Esophagus muscularis mucosa (tissue), 4 donors: Measurements from ENCODE around the gene CENPP. TPM values are rescaled to one million over a fixed set of nuclear protein-coding genes. Genes with fewer than 3 reads are reported as not detected.
A peak's percentile ranks its signal among the peaks of the same experiment; 100 is the strongest.

Experiments used
- DNase-seq: peaks from one replicate; pipeline ENCODE4 v3.0.0-alpha.2; 2017; ENCODE audit errors: extremely low spot score
- H3K27ac ChIP-seq, 4 donors: fragments of 200-600 bp; sonication (generic); replicated peaks in 1 of 4; 1 replicate in 3 of 4; 2 replicates in 1 of 4; pipeline ENCODE4 v1.5.1; 2016 to 2019; ENCODE audit warnings: mild to moderate bottlenecking in 1 of 4
- H3K27me3 ChIP-seq, 4 donors: fragments of 200-600 bp; sonication (generic); one replicate each; pipeline versions ENCODE4 v1.5.1 to v1.6.0; 2016 to 2019
- H3K36me3 ChIP-seq, 4 donors: fragments of 200-600 bp; sonication (generic); one replicate each; pipeline ENCODE4 v1.5.1; 2016 to 2019
- H3K4me1 ChIP-seq, 4 donors: fragments of 200-600 bp; sonication (generic); one replicate each; pipeline ENCODE4 v1.5.1; 2016 to 2019
- H3K4me3 ChIP-seq, 4 donors: fragments of 200-600 bp; sonication (generic); 1 replicate in 2 of 4; 2 replicates in 2 of 4; pipeline ENCODE4 v1.5.1; 2016 to 2019; ENCODE audit warnings: mild to moderate bottlenecking in 4 of 4, moderate library complexity in 1 of 4
- H3K9me3 ChIP-seq, 4 donors: fragments of 200-600 bp; sonication (generic); 1 replicate in 3 of 4; 2 replicates in 1 of 4; pipeline ENCODE4 v1.5.1; 2016 to 2019
- EP300 ChIP-seq: sonication (generic); formaldehyde crosslinking; IDR thresholded peaks from one replicate; pipeline ENCODE4 v1.6.1; 2017; ENCODE audit warnings: antibody characterized with exemption
- POLR2A ChIP-seq: fragments of 450-650 bp; IDR thresholded peaks from one replicate; pipeline ENCODE4 v1.6.1; 2017; ENCODE audit warnings: antibody characterized with exemption, moderate library complexity, mild to moderate bottlenecking, low read depth
- POLR2AphosphoS5 ChIP-seq, 2 donors: sonication (generic); formaldehyde crosslinking; IDR thresholded peaks; one replicate each; pipeline ENCODE4 v1.6.1; 2017; ENCODE audit warnings: antibody characterized with exemption in 2 of 2
- WGBS: methylation state at CpG from one replicate; pipeline ENCODE4 v1.1.5; 2018; 5-methylcytosine and 5-hydroxymethylcytosine counted together
- intact Hi-C: fragments of 100-400 bp; cut with DNase I; formaldehyde crosslinking; loops from one replicate; pipeline ENCODE4 v1.15.1; 2023
- total RNA-seq, 4 donors: library from RNA; depleted of rRNA; stranded (reverse); fragments of >200 nt; gene quantifications; one replicate each; pipeline versions ENCODE4 v1.1.0 to v1.2.1, GENCODE V29; 2016
- TF ChIP-seq, protein P1 (sequence below), 3 experiments: fragments of 200-600 bp in 2 of 3; fragments of 450-650 bp in 1 of 3; sonication (generic) in 2 of 3; IDR thresholded peaks; one replicate each; pipeline ENCODE4 v1.5.1; 2017 to 2019; ENCODE audit warnings: antibody characterized with exemption in 3 of 3, mild to moderate bottlenecking in 2 of 3, moderate library complexity in 1 of 3

The CENPP gene
- total RNA-seq, 4 donors from 2014 or later, result 1.0 to 5.8 (median 2.0) TPM

DNA sequence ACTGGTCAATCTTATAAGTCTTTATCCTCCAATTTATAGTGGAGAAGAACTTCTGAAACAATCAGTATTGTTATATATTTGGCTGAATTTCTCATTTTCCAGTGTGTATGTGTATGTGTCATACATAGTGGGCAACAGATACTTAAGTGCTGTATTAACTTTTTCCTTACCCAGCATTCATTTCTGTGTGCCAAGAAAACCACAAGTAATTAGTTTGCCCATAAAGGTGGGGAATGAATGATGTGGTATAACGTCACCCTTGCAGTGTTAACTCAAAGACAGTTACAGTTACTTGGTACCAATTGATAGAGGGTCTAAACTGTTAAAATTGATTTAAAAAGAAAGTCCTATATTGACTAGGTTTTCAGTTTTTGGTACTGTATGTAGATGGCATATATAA, 76.6 kb downstream of the CENPP start:
- peak overlapping the region in 3 of 4 donors; percentile 34 to 62 (median 35) for H3K27ac ChIP-seq
- no peak for DNase-seq
- TF ChIP-seq, protein P1, sequence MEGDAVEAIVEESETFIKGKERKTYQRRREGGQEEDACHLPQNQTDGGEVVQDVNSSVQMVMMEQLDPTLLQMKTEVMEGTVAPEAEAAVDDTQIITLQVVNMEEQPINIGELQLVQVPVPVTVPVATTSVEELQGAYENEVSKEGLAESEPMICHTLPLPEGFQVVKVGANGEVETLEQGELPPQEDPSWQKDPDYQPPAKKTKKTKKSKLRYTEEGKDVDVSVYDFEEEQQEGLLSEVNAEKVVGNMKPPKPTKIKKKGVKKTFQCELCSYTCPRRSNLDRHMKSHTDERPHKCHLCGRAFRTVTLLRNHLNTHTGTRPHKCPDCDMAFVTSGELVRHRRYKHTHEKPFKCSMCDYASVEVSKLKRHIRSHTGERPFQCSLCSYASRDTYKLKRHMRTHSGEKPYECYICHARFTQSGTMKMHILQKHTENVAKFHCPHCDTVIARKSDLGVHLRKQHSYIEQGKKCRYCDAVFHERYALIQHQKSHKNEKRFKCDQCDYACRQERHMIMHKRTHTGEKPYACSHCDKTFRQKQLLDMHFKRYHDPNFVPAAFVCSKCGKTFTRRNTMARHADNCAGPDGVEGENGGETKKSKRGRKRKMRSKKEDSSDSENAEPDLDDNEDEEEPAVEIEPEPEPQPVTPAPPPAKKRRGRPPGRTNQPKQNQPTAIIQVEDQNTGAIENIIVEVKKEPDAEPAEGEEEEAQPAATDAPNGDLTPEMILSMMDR (IDR thresholded peaks at IDR 0.05), result no peak
- no peak for TF ChIP-seq POLR2AphosphoS5 (IDR thresholded peaks at IDR 0.05)
- TF ChIP-seq EP300, result no peak
- TF ChIP-seq POLR2A, result no peak
- H3K27me3 ChIP-seq, result no peaks in the 10 kb centered on the region
- 38% methylated on average over 1 of the region's 1 CpG for WGBS
- H3K36me3 ChIP-seq, result no peaks in the 10 kb centered on the region
- intact Hi-C loops, result no loop called here
- H3K9me3 ChIP-seq, result no peaks in the 10 kb centered on the region
- H3K4me1 ChIP-seq, result peaks cover 4 to 55% (median 47%) of the 10 kb centered on the region in 4 donors
- peak overlapping the region; percentile 27 to 48 (median 38) for H3K4me3 ChIP-seq

DNA sequence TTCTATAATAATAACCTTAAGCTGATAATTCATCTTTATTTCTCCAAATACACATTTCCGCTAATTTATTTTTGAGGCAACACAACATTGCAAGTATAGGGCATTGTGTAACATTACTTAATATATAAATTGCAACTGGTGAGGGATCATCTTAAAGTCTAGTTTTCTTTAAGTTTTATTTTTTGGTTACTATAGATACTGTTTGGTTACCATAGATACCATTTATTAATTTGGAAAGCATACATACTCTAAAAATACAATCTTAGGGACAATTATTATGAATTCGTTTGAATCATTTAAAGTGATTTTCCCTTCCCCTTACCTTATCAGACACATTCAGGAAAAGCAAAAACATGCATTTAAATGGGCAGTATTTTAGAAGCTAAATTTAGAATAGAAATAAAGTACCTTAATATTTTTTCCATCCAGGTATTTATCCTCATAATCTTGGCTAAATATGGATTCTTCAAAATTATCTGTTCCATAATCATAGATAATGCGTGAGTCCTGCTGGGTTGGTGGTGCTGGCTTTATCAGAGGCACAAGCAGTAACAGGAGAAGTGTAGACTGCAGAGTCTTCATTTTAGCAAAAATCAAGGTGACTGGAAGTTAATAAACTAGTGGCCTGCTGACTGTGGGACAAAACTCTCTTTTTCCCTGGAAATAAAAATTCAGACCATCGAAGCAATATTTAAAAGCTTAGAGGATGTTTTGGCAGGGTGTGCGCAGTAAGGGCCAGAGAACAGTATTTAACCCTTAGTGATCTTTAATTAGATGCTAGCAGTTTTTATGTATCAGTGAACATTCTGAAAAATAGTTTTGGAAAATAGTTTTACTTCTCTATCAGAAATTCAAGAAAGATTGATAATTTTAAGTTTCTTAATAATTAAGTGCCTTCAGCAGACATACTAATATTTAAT, 77.3 kb downstream of the CENPP start:
- Histone ChIP-seq H3K36me3 (no peaks in the 10 kb centered on the region), H3K27me3 (no peaks in the 10 kb centered on the region), H3K9me3 (no peaks in the 10 kb centered on the region), H3K4me3 (peak overlapping the region; percentile 27 to 48 (median 38)), H3K4me1 (peaks cover 4 to 55% (median 44%) of the 10 kb centered on the region in 4 donors), H3K27ac (peak overlapping the region; percentile 34 to 62 (median 34))
- TF ChIP-seq, protein P1 (IDR thresholded peaks at IDR 0.05), result no peak
- TF ChIP-seq POLR2A (no peak), EP300 (no peak), POLR2AphosphoS5 (IDR thresholded peaks at IDR 0.05) (no peak)
- WGBS, result 32% methylated on average over 5 of the region's 5 CpGs
- no peak for DNase-seq
- intact Hi-C loops, result no loop called here

DNA sequence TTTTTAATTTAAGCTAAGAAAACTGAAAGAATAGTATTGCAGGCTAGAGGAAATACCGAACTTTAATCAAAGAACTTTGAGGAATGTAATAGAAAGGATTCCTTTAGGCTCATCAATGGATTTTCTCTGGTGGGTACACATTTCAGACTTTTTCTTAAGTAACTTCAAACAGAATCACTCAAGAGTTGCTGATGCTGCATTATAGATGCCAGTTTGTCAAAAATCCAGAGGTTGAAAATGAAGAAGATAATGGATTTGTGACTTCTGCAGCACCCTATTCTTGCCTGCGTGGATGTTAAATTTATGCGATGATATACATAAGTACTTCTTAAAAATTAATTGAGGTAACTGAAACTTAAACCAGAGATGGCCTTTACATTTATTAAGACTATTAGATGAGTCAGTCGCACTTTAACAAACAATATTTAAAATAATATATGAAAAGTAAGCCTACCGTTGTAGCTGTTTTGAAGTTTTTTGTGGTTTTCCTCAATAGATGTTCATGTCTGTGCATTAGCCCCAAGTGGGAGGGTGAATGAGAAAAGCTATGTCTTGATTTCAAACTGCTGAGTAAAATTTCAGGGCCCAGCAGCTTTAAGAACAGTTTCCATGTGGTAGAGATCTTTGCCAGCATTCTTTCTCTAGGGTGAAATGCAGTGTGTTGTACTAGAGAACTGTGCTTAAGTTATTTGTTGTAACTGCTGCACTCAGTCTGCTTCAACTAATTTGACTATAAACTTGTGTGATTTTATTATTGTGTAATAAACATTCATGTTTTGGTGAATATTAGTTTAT, 78.5 kb downstream of the CENPP start, which contains the start of gene OGN:
OGN (minus strand) TSS at position 537 of the 795 bp plus-strand sequence. CDS start 1,171 bp downstream, outside the sequence.
- Histone ChIP-seq H3K27me3 (no peaks in the 10 kb centered on the region), H3K9me3 (no peaks in the 10 kb centered on the region), H3K36me3 (no peaks in the 10 kb centered on the region), H3K4me3 (peak within 1 kb of the TSS; percentile 27 to 48 (median 38)), H3K27ac (peak within 1 kb of the TSS; percentile 34 to 62 (median 57)), H3K4me1 (peaks cover 4 to 55% (median 44%) of the 10 kb centered on the region in 4 donors)
- no peak for DNase-seq
- intact Hi-C loops, result no loop called here
- no peak for TF ChIP-seq POLR2AphosphoS5 (IDR thresholded peaks at IDR 0.05)
- TF ChIP-seq, protein P1 (IDR thresholded peaks at IDR 0.05), result no peak
- no peak for TF ChIP-seq POLR2A
- no peak for TF ChIP-seq EP300
- 30% methylated on average over 5 of the region's 5 CpGs for WGBS

DNA sequence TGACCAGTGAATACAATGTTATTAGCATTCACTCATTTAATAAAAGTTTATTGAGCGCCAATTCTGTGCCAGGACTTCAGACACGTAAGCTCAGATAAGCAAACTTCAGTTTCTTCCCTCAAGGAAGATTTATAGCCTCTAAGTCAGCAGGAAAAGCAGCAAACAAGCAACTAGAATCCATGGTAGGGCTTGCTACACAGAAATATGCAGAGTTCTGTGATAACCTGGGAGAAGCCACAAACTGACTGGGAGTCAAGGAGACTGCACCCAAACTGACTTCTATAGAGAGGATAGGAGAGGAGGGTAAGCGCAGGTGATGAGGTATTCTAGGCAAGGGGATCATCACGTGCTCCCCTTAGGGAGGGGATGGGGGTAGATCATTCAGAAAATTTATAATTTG, 80.1 kb downstream of the CENPP start:
- peak overlapping the region; percentile 38 to 52 (median 43) for H3K27ac ChIP-seq
- H3K9me3 ChIP-seq, result no peaks in the 10 kb centered on the region
- no peaks in the 10 kb centered on the region for H3K36me3 ChIP-seq
- TF ChIP-seq, protein P1 (IDR thresholded peaks at IDR 0.05), result no peak
- no peak for TF ChIP-seq POLR2AphosphoS5 (IDR thresholded peaks at IDR 0.05)
- TF ChIP-seq EP300, result no peak
- intact Hi-C loops, result no loop called here
- WGBS, result 60% methylated on average over 4 of the region's 4 CpGs
- H3K27me3 ChIP-seq, result no peaks in the 10 kb centered on the region
- no peak for DNase-seq
- H3K4me1 ChIP-seq, result peaks cover 4 to 63% (median 50%) of the 10 kb centered on the region in 4 donors
- H3K4me3 ChIP-seq, result peak overlapping the region in 2 of 4 donors; percentile 11 to 35
